ENCODE measurements around the gene AKT1S1. TPM values are rescaled to one million over a fixed set of nuclear protein-coding genes. Genes with fewer than 3 reads are reported as not detected.
A peak's percentile ranks its signal among the peaks of the same experiment; 100 is the strongest.

The AKT1S1 gene
- total and polyA plus RNA-seq, 2 of the 13 experiments (the other 11 are each of a cell fraction or from before 2014, with no cell fraction given): 13.5 to 27.8 TPM

DNA sequence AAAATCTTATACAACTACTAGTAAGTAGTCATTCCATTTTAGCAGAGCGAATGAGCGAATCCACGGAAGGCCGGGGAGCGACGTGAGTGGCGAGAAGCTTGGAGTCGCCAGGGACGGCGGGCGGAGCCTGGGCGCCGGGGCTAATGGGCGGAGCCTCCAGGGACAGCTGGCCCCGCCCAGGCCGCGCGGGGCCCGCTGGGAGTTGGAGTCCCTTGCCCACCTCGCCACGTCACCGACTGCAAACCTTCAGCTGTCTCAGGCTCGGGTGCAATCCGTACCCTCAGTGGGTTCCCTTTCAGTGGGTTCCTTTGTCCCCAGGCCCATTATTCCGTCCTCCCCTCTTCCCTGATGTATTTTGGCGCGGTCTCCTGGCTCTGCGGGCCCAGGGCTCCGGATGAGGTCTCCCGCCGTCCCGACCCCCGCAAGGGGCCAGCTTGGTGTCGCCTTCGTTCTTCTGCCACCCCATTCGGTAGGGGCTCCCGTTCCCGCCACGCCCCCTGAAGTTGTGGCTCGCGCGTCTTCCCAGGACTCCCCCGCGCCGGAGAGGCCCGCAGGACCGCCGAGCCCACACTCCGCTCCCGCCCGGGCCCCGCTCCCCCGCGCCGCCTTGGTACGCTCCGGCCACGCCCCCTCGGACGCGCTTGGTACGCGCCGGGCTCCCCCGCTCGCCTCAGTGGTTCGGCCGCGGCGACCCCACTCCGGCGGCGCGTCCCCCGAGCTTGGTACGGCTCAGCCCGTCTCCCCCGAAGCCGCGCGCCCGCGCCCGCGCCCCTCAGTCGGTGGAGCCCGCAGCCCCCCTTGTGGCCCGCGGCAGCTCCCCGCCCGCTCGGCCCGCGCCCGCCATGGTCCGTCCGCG lies 26.4 kb downstream of the AKT1S1 start, which contains the start of gene PTOV1 (continued):
- TF ChIP-seq ZNF850 (CRISPR knock-in tag; conservative IDR thresholded peaks at IDR 0.05) (no peak), ZNF234 (CRISPR knock-in tag; conservative IDR thresholded peaks at IDR 0.05) (no peak), ZNF737 (CRISPR knock-in tag; IDR thresholded peaks at IDR 0.05; ENCODE audit: borderline replicate concordance) (no peak), SPEN (CRISPR knock-in tag; IDR thresholded peaks at IDR 0.05; ENCODE audit: low read depth) (peak; percentile 88), ZMYM3 (CRISPR knock-in tag; IDR thresholded peaks at IDR 0.05) (no peak), ZNF441 (CRISPR knock-in tag; IDR thresholded peaks at IDR 0.05; ENCODE audit: borderline replicate concordance) (no peak), ZNF83 (CRISPR knock-in tag; IDR thresholded peaks at IDR 0.05; ENCODE audit: borderline replicate concordance) (no peak), FOXK2 (IDR thresholded peaks at IDR 0.05) (peak; percentile 74), IKZF4 (CRISPR knock-in tag; IDR thresholded peaks at IDR 0.05; ENCODE audit: borderline replicate concordance, low read depth, not compliant biosample characterization) (no peak), HMG20B (CRISPR knock-in tag; conservative IDR thresholded peaks at IDR 0.05) (no peak), ZMAT3 (CRISPR knock-in tag; conservative IDR thresholded peaks at IDR 0.05) (no peak), HCFC1 (IDR thresholded peaks at IDR 0.05; ENCODE audit: low read depth, low read length) (peak; percentile 82), DR1 (CRISPR knock-in tag; IDR thresholded peaks at IDR 0.05) (no peak), ZNF549 (CRISPR knock-in tag; IDR thresholded peaks at IDR 0.05) (no peak), MBNL3 (CRISPR knock-in tag; conservative IDR thresholded peaks at IDR 0.05) (no peak), TARDBP (CRISPR knock-in tag; IDR thresholded peaks at IDR 0.05) (peak; percentile 31; the same call in 1 of the 2 replicates), ZNF614 (CRISPR knock-in tag; IDR thresholded peaks at IDR 0.05; ENCODE audit: borderline replicate concordance) (no peak; the same call in 1 of the 2 replicates), MYNN (CRISPR knock-in tag; IDR thresholded peaks at IDR 0.05; ENCODE audit: low read depth) (no peak), NFIC (IDR thresholded peaks at IDR 0.05; ENCODE audit: low read length) (no peak)
- TF ChIP-seq, protein P1, sequence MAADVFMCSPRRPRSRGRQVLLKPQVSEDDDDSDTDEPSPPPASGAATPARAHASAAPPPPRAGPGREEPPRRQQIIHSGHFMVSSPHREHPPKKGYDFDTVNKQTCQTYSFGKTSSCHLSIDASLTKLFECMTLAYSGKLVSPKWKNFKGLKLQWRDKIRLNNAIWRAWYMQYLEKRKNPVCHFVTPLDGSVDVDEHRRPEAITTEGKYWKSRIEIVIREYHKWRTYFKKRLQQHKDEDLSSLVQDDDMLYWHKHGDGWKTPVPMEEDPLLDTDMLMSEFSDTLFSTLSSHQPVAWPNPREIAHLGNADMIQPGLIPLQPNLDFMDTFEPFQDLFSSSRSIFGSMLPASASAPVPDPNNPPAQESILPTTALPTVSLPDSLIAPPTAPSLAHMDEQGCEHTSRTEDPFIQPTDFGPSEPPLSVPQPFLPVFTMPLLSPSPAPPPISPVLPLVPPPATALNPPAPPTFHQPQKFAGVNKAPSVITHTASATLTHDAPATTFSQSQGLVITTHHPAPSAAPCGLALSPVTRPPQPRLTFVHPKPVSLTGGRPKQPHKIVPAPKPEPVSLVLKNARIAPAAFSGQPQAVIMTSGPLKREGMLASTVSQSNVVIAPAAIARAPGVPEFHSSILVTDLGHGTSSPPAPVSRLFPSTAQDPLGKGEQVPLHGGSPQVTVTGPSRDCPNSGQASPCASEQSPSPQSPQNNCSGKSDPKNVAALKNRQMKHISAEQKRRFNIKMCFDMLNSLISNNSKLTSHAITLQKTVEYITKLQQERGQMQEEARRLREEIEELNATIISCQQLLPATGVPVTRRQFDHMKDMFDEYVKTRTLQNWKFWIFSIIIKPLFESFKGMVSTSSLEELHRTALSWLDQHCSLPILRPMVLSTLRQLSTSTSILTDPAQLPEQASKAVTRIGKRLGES (CRISPR knock-in tag; IDR thresholded peaks at IDR 0.05; ENCODE audit: borderline replicate concordance): no peak
- TF ChIP-seq, protein P2, sequence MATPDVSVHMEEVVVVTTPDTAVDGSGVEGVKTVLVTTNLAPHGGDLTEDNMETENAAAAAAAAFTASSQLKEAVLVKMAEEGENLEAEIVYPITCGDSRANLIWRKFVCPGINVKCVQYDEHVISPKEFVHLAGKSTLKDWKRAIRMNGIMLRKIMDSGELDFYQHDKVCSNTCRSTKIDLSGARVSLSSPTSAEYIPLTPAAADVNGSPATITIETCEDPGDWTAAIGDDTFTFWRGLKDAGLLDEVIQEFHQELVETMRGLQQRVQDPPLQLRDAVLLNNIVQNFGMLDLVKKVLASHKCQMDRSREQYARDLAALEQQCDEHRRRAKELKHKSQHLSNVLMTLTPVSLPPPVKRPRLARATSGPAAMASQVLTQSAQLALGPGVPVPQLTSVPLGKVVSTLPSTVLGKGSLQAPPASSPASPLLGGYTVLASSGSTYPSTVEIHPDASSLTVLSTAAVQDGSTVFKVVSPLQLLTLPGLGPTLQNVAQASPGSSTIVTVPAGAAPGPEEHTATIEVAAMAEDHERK (CRISPR knock-in tag; IDR thresholded peaks at IDR 0.05; ENCODE audit: low read depth): no peak
- TF ChIP-seq, protein P3, sequence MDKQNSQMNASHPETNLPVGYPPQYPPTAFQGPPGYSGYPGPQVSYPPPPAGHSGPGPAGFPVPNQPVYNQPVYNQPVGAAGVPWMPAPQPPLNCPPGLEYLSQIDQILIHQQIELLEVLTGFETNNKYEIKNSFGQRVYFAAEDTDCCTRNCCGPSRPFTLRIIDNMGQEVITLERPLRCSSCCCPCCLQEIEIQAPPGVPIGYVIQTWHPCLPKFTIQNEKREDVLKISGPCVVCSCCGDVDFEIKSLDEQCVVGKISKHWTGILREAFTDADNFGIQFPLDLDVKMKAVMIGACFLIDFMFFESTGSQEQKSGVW (CRISPR knock-in tag; IDR thresholded peaks at IDR 0.05; ENCODE audit: borderline replicate concordance): no peak
